Esophagus muscularis mucosa (tissue), 4 donors: ENCODE results near the gene GPC6. TPM values are rescaled to one million over a fixed set of nuclear protein-coding genes. Genes with fewer than 3 reads are reported as not detected.

Experiments used
- DNase-seq: peaks from one replicate; pipeline ENCODE4 v3.0.0-alpha.2; 2017; ENCODE audit errors: extremely low spot score
- H3K27ac ChIP-seq, 4 donors: fragments of 200-600 bp; sonication (generic); replicated peaks in 1 of 4; 1 replicate in 3 of 4; 2 replicates in 1 of 4; pipeline ENCODE4 v1.5.1; 2016 to 2019; ENCODE audit warnings: mild to moderate bottlenecking in 1 of 4
- H3K27me3 ChIP-seq, 4 donors: fragments of 200-600 bp; sonication (generic); one replicate each; pipeline versions ENCODE4 v1.5.1 to v1.6.0; 2016 to 2019
- H3K36me3 ChIP-seq, 4 donors: fragments of 200-600 bp; sonication (generic); one replicate each; pipeline ENCODE4 v1.5.1; 2016 to 2019
- H3K4me1 ChIP-seq, 4 donors: fragments of 200-600 bp; sonication (generic); one replicate each; pipeline ENCODE4 v1.5.1; 2016 to 2019
- H3K4me3 ChIP-seq, 4 donors: fragments of 200-600 bp; sonication (generic); 1 replicate in 2 of 4; 2 replicates in 2 of 4; pipeline ENCODE4 v1.5.1; 2016 to 2019; ENCODE audit warnings: mild to moderate bottlenecking in 4 of 4, moderate library complexity in 1 of 4
- H3K9me3 ChIP-seq, 4 donors: fragments of 200-600 bp; sonication (generic); 1 replicate in 3 of 4; 2 replicates in 1 of 4; pipeline ENCODE4 v1.5.1; 2016 to 2019
- CTCF ChIP-seq, 3 experiments: fragments of 200-600 bp in 2 of 3; fragments of 450-650 bp in 1 of 3; sonication (generic) in 2 of 3; IDR thresholded peaks; one replicate each; pipeline ENCODE4 v1.5.1; 2017 to 2019; ENCODE audit warnings: antibody characterized with exemption in 3 of 3, mild to moderate bottlenecking in 2 of 3, moderate library complexity in 1 of 3
- EP300 ChIP-seq: sonication (generic); formaldehyde crosslinking; IDR thresholded peaks from one replicate; pipeline ENCODE4 v1.6.1; 2017; ENCODE audit warnings: antibody characterized with exemption
- POLR2A ChIP-seq: fragments of 450-650 bp; IDR thresholded peaks from one replicate; pipeline ENCODE4 v1.6.1; 2017; ENCODE audit warnings: antibody characterized with exemption, moderate library complexity, mild to moderate bottlenecking, low read depth
- POLR2AphosphoS5 ChIP-seq, 2 donors: sonication (generic); formaldehyde crosslinking; IDR thresholded peaks; one replicate each; pipeline ENCODE4 v1.6.1; 2017; ENCODE audit warnings: antibody characterized with exemption in 2 of 2
- WGBS: methylation state at CpG from one replicate; pipeline ENCODE4 v1.1.5; 2018; 5-methylcytosine and 5-hydroxymethylcytosine counted together
- intact Hi-C: fragments of 100-400 bp; cut with DNase I; formaldehyde crosslinking; loops from one replicate; pipeline ENCODE4 v1.15.1; 2023
- total RNA-seq, 4 donors: library from RNA; depleted of rRNA; stranded (reverse); fragments of >200 nt; gene quantifications; one replicate each; pipeline versions ENCODE4 v1.1.0 to v1.2.1, GENCODE V29; 2016

Gene GPC6
- total RNA-seq, 4 donors from 2014 or later, result 6.5 to 17.2 (median 13.5) TPM

DNA sequence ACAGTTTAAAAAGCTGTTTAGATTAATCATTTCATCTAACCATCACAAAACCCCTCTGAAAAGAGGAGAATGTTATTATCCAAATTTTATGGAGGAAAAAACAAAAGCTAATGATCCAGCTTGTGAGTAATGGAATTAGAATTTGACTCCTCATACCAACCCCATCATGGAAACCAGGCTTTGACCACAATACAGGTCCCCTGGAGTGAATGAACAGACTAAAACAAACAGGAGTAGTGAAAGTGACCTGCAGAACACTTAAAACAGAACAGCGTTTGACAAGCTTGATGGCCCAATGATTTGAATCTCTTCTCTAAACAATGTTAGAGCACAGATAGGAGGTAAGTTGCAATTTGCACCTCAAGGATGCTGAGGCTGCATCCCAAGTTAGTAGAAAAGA lies 1022.9 kb downstream of the GPC6 start:
- H3K27me3 ChIP-seq, result no peaks in the 10 kb centered on the region
- TF ChIP-seq EP300 (no peak), CTCF (IDR thresholded peaks at IDR 0.05) (no peak), POLR2AphosphoS5 (IDR thresholded peaks at IDR 0.05) (no peak), POLR2A (no peak)
- intact Hi-C loops, result no loop called here
- H3K4me3 ChIP-seq, result no peak overlapping the region
- peaks cover 0 to 6% (median 2%) of the 10 kb centered on the region in 4 donors for H3K4me1 ChIP-seq
- DNase-seq, result no peak
- WGBS, result 75% methylated on average over 1 of the region's 1 CpG
- H3K27ac ChIP-seq, result no peak overlapping the region
- no peaks in the 10 kb centered on the region for H3K36me3 ChIP-seq
- peaks cover 0 to 10% (median 3%) of the 10 kb centered on the region in 4 donors for H3K9me3 ChIP-seq

DNA sequence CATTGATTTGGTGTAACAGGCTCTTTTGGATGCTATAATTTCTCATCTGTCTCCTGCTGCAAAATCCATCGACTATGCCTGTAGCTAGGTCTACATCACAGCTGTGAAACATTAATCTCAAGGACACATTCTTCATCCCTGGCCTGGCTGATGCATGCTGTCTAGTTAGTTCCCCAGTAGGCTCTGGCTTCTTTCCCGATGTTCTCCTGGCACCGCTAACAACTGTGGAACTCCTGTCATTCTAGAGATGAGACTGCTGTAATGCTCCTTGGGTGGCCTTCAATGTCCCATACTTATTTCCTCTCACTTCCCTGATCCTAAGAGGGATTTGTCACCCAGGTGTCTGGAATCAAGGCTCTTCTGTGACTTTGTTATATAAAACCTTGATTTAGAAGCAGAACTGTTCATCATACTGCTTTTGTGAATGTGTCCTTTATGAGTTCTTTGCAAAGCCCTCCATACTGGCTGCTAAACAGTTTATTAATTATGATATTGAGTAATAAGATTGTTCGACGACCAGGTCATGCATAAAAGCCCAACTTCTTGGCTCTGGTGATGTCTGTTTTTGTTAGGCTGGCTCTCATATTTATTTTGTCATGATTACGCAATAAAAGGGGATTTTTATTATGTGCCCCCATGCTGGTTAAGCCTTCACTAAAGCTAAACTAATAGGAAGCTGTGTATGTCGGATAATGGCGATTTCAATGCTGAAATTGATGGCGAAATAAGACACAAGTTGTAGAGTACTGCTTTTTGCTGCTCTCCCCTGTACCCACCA lies 1025.4 kb downstream of the GPC6 start:
- no peaks in the 10 kb centered on the region for H3K9me3 ChIP-seq
- no peak overlapping the region for H3K4me3 ChIP-seq
- TF ChIP-seq POLR2AphosphoS5 (IDR thresholded peaks at IDR 0.05) (no peak), POLR2A (no peak), EP300 (no peak), CTCF (IDR thresholded peaks at IDR 0.05) (no peak)
- WGBS, result 51% methylated on average over 9 of the region's 9 CpGs
- intact Hi-C loops, result no loop called here
- DNase-seq, result no peak
- peaks cover 0 to 6% (median 2%) of the 10 kb centered on the region in 4 donors for H3K4me1 ChIP-seq
- no peak overlapping the region for H3K27ac ChIP-seq
- no peaks in the 10 kb centered on the region for H3K27me3 ChIP-seq
- H3K36me3 ChIP-seq, result no peaks in the 10 kb centered on the region

DNA sequence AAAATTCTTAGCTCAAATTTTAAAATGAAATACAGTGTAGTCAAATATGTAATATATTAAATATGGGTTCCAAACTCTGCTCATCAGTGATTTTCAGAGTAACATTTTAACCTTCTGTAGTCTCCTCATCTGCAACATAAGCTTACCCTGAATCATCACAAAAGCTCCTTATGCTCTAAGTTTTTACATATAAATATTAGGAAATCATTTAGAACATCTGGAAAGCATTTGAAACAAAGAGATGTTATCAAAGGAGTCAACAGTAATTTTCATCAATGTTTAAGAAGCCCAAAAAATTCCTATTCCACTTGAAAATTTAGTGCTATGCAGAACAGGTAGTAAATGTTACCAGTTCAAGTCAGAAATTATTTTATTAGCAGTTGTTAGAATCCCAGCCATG lies 1028.1 kb downstream of the GPC6 start:
- Histone ChIP-seq H3K4me3 (no peak overlapping the region), H3K36me3 (no peaks in the 10 kb centered on the region), H3K27me3 (no peaks in the 10 kb centered on the region), H3K4me1 (peaks cover 0 to 6% (median 2%) of the 10 kb centered on the region in 4 donors), H3K27ac (no peak overlapping the region), H3K9me3 (no peaks in the 10 kb centered on the region)
- TF ChIP-seq CTCF (IDR thresholded peaks at IDR 0.05) (no peak), POLR2A (no peak), EP300 (no peak), POLR2AphosphoS5 (IDR thresholded peaks at IDR 0.05) (no peak)
- intact Hi-C loops, result no loop called here
- no peak for DNase-seq

DNA sequence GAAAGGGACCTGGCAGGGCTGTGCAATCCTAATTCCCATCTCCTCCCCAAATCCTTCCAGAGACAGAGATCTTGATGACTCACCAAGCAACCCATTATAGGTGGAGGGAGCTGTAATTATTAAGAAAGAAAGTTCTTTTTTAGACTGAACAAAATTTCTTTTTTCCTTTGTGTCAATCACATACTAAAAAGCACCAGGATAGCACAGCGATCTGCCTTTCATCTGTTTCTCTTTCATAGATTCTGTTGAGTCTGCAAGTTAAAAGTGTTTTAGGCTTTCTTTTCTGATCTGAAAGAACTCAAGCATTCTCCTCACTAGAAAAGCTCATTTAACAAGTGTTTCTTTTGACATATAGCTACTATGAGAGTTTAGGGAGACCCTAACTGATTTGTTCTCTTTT lies 1030.1 kb downstream of the GPC6 start:
- 89% methylated on average over 1 of the region's 1 CpG for WGBS
- no peak overlapping the region for H3K27ac ChIP-seq
- DNase-seq, result no peak
- H3K27me3 ChIP-seq, result no peaks in the 10 kb centered on the region
- TF ChIP-seq EP300 (no peak), CTCF (IDR thresholded peaks at IDR 0.05) (no peak), POLR2A (no peak), POLR2AphosphoS5 (IDR thresholded peaks at IDR 0.05) (no peak)
- H3K4me1 ChIP-seq, result peaks cover 0 to 5% (median 2%) of the 10 kb centered on the region in 4 donors
- intact Hi-C loops, result no loop called here
- H3K4me3 ChIP-seq, result no peak overlapping the region
- H3K9me3 ChIP-seq, result no peaks in the 10 kb centered on the region
- no peaks in the 10 kb centered on the region for H3K36me3 ChIP-seq

DNA sequence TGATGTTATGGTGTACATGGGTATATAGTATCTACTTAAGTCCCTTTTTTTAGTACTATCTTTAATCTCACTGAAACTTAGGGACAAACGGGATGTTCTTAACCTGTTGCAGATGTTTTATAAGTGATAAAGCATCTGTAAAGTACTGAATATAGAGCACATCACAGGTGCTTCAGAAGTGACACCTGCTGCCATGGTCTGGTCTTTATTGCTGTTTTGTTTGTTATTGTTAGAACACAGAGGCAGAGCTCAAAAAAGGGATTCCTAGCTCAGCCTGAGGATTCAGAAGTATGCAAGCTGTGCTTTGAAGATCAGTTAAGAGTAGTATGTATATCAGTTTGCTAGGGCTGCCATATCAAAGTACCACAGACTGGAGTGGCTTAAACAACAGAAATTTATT lies 1033.4 kb downstream of the GPC6 start:
- Histone ChIP-seq H3K27me3 (no peaks in the 10 kb centered on the region), H3K9me3 (no peaks in the 10 kb centered on the region), H3K27ac (no peak overlapping the region), H3K36me3 (no peaks in the 10 kb centered on the region), H3K4me1 (no peaks in the 10 kb centered on the region), H3K4me3 (no peak overlapping the region)
- intact Hi-C loops, result no loop called here
- DNase-seq, result no peak
- WGBS, result 94% methylated on average over 1 of the region's 1 CpG
- no peak for TF ChIP-seq POLR2A
- no peak for TF ChIP-seq EP300
- no peak for TF ChIP-seq POLR2AphosphoS5 (IDR thresholded peaks at IDR 0.05)
- TF ChIP-seq CTCF (IDR thresholded peaks at IDR 0.05), result no peak
